OCI-LY1 (cell line): ENCODE measurements around the gene ADCY9.

ENCODE experiments used
- H2AFZ ChIP-seq: fragments of 200-600 bp; sonication (generic), shearing (Covaris generic); 2 replicates; pipeline ENCODE4 v1.6.0; 2014; ENCODE audit warnings: antibody characterized with exemption, mild to moderate bottlenecking, low read length
- H3F3A ChIP-seq: fragments of 200-600 bp; sonication (generic), shearing (Covaris generic); 2 replicates; pipeline ENCODE4 v1.6.0; 2014; ENCODE audit warnings: mild to moderate bottlenecking, antibody characterized with exemption, low read length, moderate library complexity; ENCODE audit not compliant: insufficient read depth
- H3K27ac ChIP-seq: fragments of 200-600 bp; sonication (generic); 2 replicates; pipeline ENCODE4 v1.5.1; 2014; ENCODE audit warnings: low read length, mixed run types, mild to moderate bottlenecking, low read depth; ENCODE audit not compliant: poor library complexity, severe bottlenecking
- H3K27me3 ChIP-seq: fragments of 200-600 bp; sonication (generic); 2 replicates; pipeline ENCODE4 v1.6.0; 2014; ENCODE audit warnings: antibody characterized with exemption, mild to moderate bottlenecking, low read length, moderate library complexity; ENCODE audit not compliant: insufficient read depth
- H3K36me3 ChIP-seq: fragments of 200-600 bp; sonication (generic); 2 replicates; pipeline ENCODE4 v1.6.1; 2014; ENCODE audit warnings: mild to moderate bottlenecking, antibody characterized with exemption, low read length, moderate library complexity, mixed read lengths; ENCODE audit not compliant: insufficient read depth
- H3K4me1 ChIP-seq: fragments of 200-600 bp; sonication (generic); 2 replicates; pipeline ENCODE4 v1.5.1; 2014; ENCODE audit warnings: mild to moderate bottlenecking, low read length, moderate library complexity; ENCODE audit not compliant: insufficient read depth, severe bottlenecking
- H3K4me2 ChIP-seq: fragments of 200-600 bp; sonication (generic), shearing (Covaris generic); 2 replicates; pipeline ENCODE4 v1.6.1; 2014; ENCODE audit warnings: low read length
- H3K4me3 ChIP-seq: fragments of 200-600 bp; sonication (generic); 2 replicates; pipeline ENCODE4 v1.5.1; 2014; ENCODE audit warnings: low read length, low read depth, mild to moderate bottlenecking, mixed read lengths; ENCODE audit not compliant: poor library complexity, severe bottlenecking
- H3K79me2 ChIP-seq: fragments of 200-600 bp; shearing (Covaris generic); 2 replicates; pipeline ENCODE4 v1.6.1; 2016; ENCODE audit warnings: mixed run types, low read length, mixed read lengths; ENCODE audit not compliant: insufficient read depth
- H3K9ac ChIP-seq: fragments of 200-600 bp; sonication (generic), shearing (Covaris generic); 2 replicates; pipeline ENCODE4 v1.6.1; 2014; ENCODE audit warnings: mild to moderate bottlenecking, low read length, mixed read lengths
- H3K9me2 ChIP-seq: fragments of 200-600 bp; sonication (generic), shearing (Covaris generic); 2 replicates; pipeline ENCODE4 v1.6.1; 2014; ENCODE audit warnings: low read depth, mild to moderate bottlenecking, low read length, mixed read lengths
- H3K9me3 ChIP-seq: fragments of 200-600 bp; shearing (Covaris generic); 2 replicates; pipeline ENCODE4 v1.6.1; 2014; ENCODE audit warnings: low read length, mixed read lengths
- H4K20me1 ChIP-seq: fragments of 200-600 bp; sonication (generic), shearing (Covaris generic); 2 replicates; pipeline ENCODE4 v1.6.0; 2016; ENCODE audit warnings: mild to moderate bottlenecking, low read length; ENCODE audit not compliant: insufficient read depth
- EZH2 ChIP-seq: fragments of 200-600 bp; sonication (generic), shearing (Covaris generic); IDR thresholded peaks from 2 replicates; pipeline ENCODE4 v1.8.0; 2017; ENCODE audit warnings: borderline replicate concordance, mixed run types, mild to moderate bottlenecking, antibody characterized with exemption, low read length, moderate library complexity, mixed read lengths
- TF ChIP-seq, protein P1 (sequence below): fragments of 200-600 bp; sonication (generic), shearing (Covaris generic); IDR thresholded peaks from 2 replicates; pipeline ENCODE4 v1.5.1; 2017; ENCODE audit warnings: mild to moderate bottlenecking, antibody characterized with exemption, low read length, moderate library complexity, mixed read lengths

ADCY9 gene

DNA sequence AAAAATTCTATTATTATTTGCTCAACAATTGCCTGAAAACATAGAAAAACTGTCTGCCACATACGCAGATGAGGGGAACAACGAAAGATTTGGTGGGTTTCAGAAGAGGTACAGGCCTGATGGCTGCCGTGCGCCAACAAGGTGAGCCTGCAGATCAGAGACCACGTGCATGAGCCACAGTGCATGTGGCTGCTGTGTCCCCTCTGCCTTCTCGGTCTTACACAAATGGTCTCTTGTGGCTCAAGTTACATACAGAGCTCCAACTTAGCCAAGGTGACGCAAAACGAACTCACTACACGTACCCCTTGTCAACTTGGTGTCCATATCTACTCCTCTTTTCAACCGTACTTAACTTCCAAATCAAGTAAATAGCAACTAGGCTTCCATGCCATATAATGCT is 82.3 kb downstream of the ADCY9 start:
- Histone ChIP-seq H3K27me3 (peaks cover 5% of the 10 kb centered on the region; the same call in 1 of the 2 replicates), H3K9me3 (no peaks in the 10 kb centered on the region), H3F3A (no peaks in the 10 kb centered on the region), H2AFZ (no peak overlapping the region), H3K9me2 (no peaks in the 10 kb centered on the region), H3K4me3 (no peak overlapping the region), H3K27ac (no peak overlapping the region), H3K9ac (no peak overlapping the region), H3K79me2 (no peaks in the 10 kb centered on the region), H3K36me3 (no peaks in the 10 kb centered on the region), H4K20me1 (no peaks in the 10 kb centered on the region), H3K4me2 (no peak overlapping the region), H3K4me1 (no peaks in the 10 kb centered on the region)
- TF ChIP-seq, protein P1, sequence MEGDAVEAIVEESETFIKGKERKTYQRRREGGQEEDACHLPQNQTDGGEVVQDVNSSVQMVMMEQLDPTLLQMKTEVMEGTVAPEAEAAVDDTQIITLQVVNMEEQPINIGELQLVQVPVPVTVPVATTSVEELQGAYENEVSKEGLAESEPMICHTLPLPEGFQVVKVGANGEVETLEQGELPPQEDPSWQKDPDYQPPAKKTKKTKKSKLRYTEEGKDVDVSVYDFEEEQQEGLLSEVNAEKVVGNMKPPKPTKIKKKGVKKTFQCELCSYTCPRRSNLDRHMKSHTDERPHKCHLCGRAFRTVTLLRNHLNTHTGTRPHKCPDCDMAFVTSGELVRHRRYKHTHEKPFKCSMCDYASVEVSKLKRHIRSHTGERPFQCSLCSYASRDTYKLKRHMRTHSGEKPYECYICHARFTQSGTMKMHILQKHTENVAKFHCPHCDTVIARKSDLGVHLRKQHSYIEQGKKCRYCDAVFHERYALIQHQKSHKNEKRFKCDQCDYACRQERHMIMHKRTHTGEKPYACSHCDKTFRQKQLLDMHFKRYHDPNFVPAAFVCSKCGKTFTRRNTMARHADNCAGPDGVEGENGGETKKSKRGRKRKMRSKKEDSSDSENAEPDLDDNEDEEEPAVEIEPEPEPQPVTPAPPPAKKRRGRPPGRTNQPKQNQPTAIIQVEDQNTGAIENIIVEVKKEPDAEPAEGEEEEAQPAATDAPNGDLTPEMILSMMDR = no peak
- no peak for TF ChIP-seq EZH2

DNA sequence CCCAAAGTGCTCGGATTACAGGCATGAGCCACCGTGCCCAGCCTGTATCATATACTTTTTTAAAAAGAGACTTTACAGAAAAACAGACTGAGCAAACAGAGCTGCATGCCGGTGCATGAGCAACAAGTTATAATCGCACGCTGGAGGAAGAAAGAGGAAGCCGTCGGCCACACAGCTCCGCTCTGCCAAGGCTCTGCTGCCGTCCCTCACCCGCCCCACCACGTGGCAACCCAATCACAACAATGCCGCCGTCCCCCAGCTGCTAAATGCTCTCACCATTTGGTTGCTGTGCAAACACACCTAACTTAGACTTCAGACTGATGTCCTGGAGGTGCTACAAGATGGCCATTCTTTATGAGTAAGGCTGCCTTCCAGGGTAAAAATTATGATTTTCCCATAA is 83.5 kb downstream of the ADCY9 start:
- no peaks in the 10 kb centered on the region for H3F3A ChIP-seq
- H2AFZ ChIP-seq = no peak overlapping the region

DNA sequence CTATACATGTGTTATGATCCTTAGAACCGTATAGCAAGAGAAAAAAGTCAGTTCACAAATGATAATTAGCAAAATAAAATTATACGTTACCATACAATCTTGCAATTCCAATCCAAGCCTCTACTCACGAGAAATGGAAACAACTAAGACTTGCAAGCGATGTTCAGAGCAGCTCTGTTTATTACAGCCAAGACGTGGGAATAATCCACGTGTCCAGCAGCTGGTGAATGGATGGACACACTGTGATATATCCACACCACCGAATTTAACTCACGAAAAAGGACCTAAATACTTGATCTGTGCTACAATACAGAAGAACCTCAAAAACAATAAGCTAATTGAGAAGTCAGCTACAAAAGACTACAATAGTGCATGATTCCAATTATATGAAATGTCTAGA is 88.1 kb downstream of the ADCY9 start:
- Histone ChIP-seq H2AFZ (no peak overlapping the region), H3K9ac (no peak overlapping the region), H3K9me3 (no peaks in the 10 kb centered on the region; the same call in 1 of the 2 replicates), H3K4me3 (no peak overlapping the region), H3K36me3 (no peaks in the 10 kb centered on the region), H3K9me2 (no peaks in the 10 kb centered on the region), H3K4me1 (no peaks in the 10 kb centered on the region), H3K27me3 (peaks cover 4% of the 10 kb centered on the region; the same call in 1 of the 2 replicates), H4K20me1 (no peaks in the 10 kb centered on the region), H3K27ac (no peak overlapping the region), H3K4me2 (no peak overlapping the region), H3K79me2 (no peaks in the 10 kb centered on the region), H3F3A (no peaks in the 10 kb centered on the region)
- no peak for TF ChIP-seq EZH2
- TF ChIP-seq, protein P1 = no peak

More for the DNA sequence above, 83.5 kb downstream of the ADCY9 start:
- no peaks in the 10 kb centered on the region for H3K9me2 ChIP-seq
- H3K27me3 ChIP-seq = peaks cover 9% of the 10 kb centered on the region; the same call in 1 of the 2 replicates
- H3K4me1 ChIP-seq = no peaks in the 10 kb centered on the region
- no peak overlapping the region for H3K4me2 ChIP-seq
- H3K4me3 ChIP-seq = no peak overlapping the region
- H3K36me3 ChIP-seq = no peaks in the 10 kb centered on the region
- no peaks in the 10 kb centered on the region for H3K79me2 ChIP-seq
- no peak overlapping the region for H3K9ac ChIP-seq
- TF ChIP-seq, protein P1 = no peak
- no peak for TF ChIP-seq EZH2
- no peak overlapping the region for H3K27ac ChIP-seq
- H3K9me3 ChIP-seq = no peaks in the 10 kb centered on the region
- H4K20me1 ChIP-seq = no peaks in the 10 kb centered on the region
